SJCRH30 (cell line): ENCODE results near the gene CUEDC1. TPM values are rescaled to one million over a fixed set of nuclear protein-coding genes. Genes with fewer than 3 reads are reported as not detected.

Experiments used
- DNase-seq, 2 experiments: peaks; one replicate each; pipeline ENCODE4 v3.0.0-alpha.2; 2015 to 2020
- H3K27ac ChIP-seq: fragments of 250-450 bp; sonication (Bioruptor Pico); 2 replicates; pipeline ENCODE4 v1.5.1; 2020; ENCODE audit warnings: mild to moderate bottlenecking, moderate library complexity
- H3K27me3 ChIP-seq: fragments of 250-450 bp; sonication (Bioruptor Pico); 2 replicates; pipeline ENCODE4 v1.5.1; 2020; ENCODE audit warnings: mild to moderate bottlenecking, moderate library complexity
- H3K36me3 ChIP-seq: fragments of 250-450 bp; sonication (Bioruptor Pico); 2 replicates; pipeline ENCODE4 v1.5.1; 2020; ENCODE audit warnings: mild to moderate bottlenecking, moderate library complexity
- H3K4me1 ChIP-seq: fragments of 250-450 bp; sonication (Bioruptor Pico); 2 replicates; pipeline ENCODE4 v1.5.1; 2020; ENCODE audit warnings: mild to moderate bottlenecking, moderate library complexity
- H3K4me3 ChIP-seq: fragments of 250-450 bp; sonication (Bioruptor Pico); 2 replicates; pipeline ENCODE4 v1.5.1; 2020; ENCODE audit warnings: mild to moderate bottlenecking, moderate library complexity
- H3K9me3 ChIP-seq: fragments of 250-450 bp; sonication (Bioruptor Pico); replicated peaks from 2 replicates; pipeline ENCODE4 v1.5.1; 2020; ENCODE audit warnings: mild to moderate bottlenecking, moderate library complexity
- total RNA-seq: library from RNA; depleted of rRNA; stranded (reverse); fragments of >200 nt; shearing (Covaris generic); gene quantifications from 2 replicates; pipeline ENCODE4 v1.2.3, GENCODE V29; 2014

CUEDC1 gene
- total RNA-seq, 1 experiment from 2014 or later: 14.4 TPM

DNA sequence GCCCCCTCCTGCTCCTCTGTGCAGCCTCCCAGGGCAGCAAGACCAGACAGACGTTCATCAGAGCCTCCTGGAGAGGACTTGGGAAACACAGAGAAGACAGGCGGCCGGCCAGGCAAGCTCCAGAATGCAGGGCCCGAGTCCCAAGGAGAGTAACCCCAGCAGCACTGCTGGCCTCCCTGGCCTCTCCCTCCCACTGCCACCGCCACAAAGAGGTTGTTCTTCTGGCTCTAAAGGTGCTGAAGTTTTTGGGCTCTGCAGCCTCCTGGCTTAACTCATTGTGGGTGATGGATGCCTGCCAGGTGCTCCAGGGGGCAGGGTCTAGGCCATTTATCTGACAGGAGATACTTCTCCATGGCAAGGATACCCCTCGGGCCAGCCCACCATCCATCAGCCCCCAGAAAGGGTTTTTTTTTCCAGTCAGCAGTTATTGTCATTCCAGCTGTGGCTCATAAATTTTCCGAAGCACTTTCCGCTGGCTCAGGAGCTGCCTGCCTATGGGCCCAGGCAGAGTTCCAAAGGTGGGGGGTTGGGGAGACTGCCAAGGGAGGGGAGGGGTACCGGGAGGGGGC is 73.3 kb downstream of the CUEDC1 start:
- DNase-seq: peak; percentile 90 to 95
- Histone ChIP-seq H3K9me3 (no peaks in the 10 kb centered on the region), H3K27me3 (no peaks in the 10 kb centered on the region), H3K4me1 (peaks cover 43% of the 10 kb centered on the region), H3K36me3 (peaks cover 16% of the 10 kb centered on the region; the same call in 1 of the 2 replicates), H3K27ac (peak overlapping the region; percentile 55), H3K4me3 (no peak overlapping the region)

DNA sequence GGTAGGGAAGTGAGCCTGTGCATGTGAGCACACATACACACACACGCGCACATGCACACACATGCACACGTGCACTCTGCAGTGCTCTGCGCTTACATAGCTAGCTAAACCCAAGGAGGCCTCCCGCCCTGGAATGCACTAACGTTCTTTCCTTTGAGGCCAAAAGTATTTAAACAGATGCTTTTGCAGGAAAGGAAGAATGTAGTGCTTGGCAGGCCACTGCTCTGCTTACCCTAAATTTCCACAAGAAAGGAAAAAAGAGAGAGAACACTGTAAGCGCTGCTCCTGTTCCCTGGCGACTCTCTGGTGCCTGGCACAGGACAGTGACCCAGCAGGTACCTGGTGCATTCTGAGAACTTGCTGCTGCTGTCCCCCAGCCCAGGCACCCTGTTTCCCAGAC is 74.1 kb downstream of the CUEDC1 start:
- H3K4me1 ChIP-seq: peaks cover 50% of the 10 kb centered on the region
- no peaks in the 10 kb centered on the region for H3K27me3 ChIP-seq
- no peak for DNase-seq
- no peaks in the 10 kb centered on the region for H3K9me3 ChIP-seq
- H3K4me3 ChIP-seq: no peak overlapping the region
- peaks cover 16% of the 10 kb centered on the region; the same call in 1 of the 2 replicates for H3K36me3 ChIP-seq
- H3K27ac ChIP-seq: peak overlapping the region; percentile 55

DNA sequence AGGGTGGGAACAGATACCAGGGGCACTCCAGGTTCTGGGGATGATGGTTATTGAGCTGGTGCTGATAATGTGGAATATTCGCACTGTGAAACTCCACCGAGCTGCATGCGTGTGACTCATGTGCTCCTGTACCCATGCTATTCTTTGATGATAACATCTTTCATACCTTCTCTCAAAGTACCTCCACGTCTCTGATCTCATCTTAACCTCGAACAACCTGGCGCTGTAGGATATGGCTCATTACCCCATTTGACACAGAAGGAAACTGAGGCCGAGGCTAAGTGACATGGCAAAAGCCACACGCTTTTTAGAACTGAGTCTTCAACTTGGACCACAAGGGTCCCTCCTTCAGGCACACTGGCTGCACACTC is 75.1 kb downstream of the CUEDC1 start:
- peaks cover 16% of the 10 kb centered on the region; the same call in 1 of the 2 replicates for H3K36me3 ChIP-seq
- no peaks in the 10 kb centered on the region for H3K27me3 ChIP-seq
- no peak overlapping the region for H3K27ac ChIP-seq
- DNase-seq: no peak
- H3K9me3 ChIP-seq: no peaks in the 10 kb centered on the region
- H3K4me1 ChIP-seq: peaks cover 58% of the 10 kb centered on the region
- H3K4me3 ChIP-seq: no peak overlapping the region

DNA sequence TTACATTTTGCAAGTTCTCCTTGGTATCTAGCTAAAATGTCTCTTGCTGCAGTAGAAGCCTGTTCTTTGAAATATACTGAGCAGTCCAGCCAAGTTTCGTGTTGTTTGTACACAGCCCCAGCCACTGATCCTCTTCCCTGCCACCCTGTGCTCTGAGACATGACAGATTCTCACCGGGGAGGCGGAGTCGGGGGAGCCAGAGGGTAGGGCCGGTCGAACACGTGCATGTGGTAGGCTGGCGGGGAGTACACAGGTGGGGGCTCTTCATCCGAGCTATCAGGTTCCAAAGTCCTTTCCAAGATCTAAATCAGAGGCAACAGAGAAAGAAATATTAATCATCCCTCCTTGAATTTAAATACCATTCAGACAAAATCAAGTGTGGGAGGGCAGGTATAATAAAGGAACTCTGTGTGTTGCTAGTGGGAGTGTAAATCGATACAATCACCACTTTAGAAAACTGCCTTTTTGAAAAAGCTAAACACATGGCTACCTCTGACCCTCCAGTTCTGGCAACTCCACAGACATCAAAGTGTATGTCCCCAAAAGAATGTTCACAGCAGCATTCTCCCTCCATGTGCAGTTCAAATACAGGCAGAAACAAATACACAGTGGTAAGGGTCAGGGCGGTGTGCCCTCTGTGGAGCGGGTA is 75.7 kb downstream of the CUEDC1 start:
- Histone ChIP-seq H3K9me3 (no peaks in the 10 kb centered on the region), H3K27ac (no peak overlapping the region), H3K27me3 (no peaks in the 10 kb centered on the region), H3K4me3 (no peak overlapping the region), H3K36me3 (peaks cover 16% of the 10 kb centered on the region; the same call in 1 of the 2 replicates), H3K4me1 (peaks cover 61% of the 10 kb centered on the region)
- no peak for DNase-seq

DNA sequence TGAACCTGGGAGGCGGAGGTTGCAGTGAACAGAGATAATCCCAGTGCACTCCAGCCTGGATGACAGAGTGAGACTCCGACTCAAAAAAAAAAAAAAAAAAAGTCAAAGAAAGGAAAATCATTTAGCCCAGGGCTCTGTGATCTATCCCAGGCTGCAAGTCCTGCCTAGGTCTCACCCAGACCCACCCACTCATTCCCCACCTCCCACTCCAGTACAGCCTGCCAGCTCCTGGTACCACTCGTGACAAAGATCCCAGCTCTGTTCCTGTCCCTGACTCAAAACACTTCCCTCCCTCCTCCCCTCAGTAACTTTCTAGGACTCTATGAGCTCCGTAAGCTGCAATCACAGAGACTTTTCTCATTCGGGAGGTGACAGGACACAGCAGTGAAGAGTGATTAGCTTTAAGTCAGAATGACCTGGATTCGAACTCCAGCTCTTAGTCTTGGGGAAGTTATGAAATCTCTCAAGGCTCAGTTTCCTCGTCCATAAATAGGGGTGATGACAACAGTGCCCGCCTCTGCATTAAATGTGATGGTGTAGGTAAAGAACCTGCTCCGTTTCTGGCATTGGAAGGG is 77.3 kb downstream of the CUEDC1 start:
- Histone ChIP-seq H3K4me1 (peaks cover 75% of the 10 kb centered on the region), H3K27me3 (no peaks in the 10 kb centered on the region), H3K9me3 (no peaks in the 10 kb centered on the region), H3K27ac (no peak overlapping the region), H3K4me3 (no peak overlapping the region), H3K36me3 (peaks cover 9% of the 10 kb centered on the region; the same call in 1 of the 2 replicates)
- no peak for DNase-seq

DNA sequence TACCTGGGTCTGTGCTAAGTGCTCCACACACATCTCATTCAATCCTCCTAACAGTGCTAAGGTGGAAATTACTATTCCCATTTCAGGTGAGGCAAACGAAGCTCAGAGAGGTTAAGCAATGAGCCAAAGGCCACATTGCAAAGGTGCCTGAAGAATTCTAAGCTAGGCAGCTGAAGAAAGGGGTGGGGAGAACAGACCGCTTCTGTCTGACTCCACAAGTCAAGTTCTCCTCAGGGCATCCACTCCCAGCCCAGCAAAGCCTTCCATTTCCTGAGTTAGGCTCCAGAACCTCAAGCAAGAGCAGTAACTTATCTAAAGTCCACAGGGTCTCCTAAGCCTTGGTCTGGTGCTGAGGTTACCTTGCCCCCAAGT is 78.4 kb downstream of the CUEDC1 start:
- Histone ChIP-seq H3K4me1 (peaks cover 66% of the 10 kb centered on the region), H3K27ac (peak overlapping the region; percentile 31; the same call in 1 of the 2 replicates), H3K36me3 (peaks cover 9% of the 10 kb centered on the region; the same call in 1 of the 2 replicates)

DNA sequence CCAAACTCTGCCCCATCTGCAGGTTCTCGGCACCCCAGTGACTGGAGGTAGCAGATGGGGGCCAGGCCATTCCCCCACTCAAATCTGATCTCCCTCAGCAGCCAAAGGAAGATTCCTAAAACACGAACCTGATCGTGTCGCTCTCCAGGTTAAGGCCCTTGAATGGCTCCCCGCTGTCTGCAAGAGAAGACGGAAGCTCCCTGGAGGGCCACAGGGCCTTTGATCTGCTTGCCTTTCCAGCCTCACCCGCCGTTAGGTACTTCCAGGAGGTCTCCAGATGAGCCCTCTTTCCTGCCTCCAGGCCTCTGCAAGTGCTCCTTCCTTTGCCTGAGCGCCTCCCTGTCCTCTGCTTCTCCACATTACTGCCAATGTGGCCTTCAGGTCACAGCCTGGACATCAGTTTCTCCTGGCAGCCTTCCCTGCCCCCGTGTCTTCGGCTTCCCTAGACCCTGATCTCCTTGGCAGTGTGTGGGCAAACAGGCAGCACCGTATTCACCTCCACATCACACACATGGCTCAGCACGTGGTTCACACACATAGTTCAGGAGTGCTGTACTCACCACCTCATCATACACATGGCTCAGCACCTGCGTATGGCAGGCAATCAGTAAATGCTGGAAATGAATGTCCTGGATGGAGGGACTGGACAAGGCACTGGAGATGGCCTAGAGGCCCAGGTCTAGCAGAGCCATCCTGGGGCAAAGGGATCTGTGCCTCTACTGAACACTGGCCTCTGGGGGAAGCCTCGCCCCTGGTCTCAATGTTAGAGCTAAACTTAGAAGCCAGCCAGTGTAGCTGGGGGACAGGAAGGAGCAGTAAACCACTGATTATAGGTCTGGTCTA is 79.0 kb downstream of the CUEDC1 start:
- peaks cover 9% of the 10 kb centered on the region; the same call in 1 of the 2 replicates for H3K36me3 ChIP-seq
- no peak overlapping the region for H3K4me3 ChIP-seq
- no peaks in the 10 kb centered on the region for H3K27me3 ChIP-seq
- peak overlapping the region; percentile 97 for H3K27ac ChIP-seq
- peaks cover 60% of the 10 kb centered on the region for H3K4me1 ChIP-seq
- no peaks in the 10 kb centered on the region for H3K9me3 ChIP-seq
- no peak for DNase-seq

More for the DNA sequence above, 78.4 kb downstream of the CUEDC1 start:
- H3K27me3 ChIP-seq: no peaks in the 10 kb centered on the region
- DNase-seq: no peak
- H3K4me3 ChIP-seq: no peak overlapping the region
- H3K9me3 ChIP-seq: no peaks in the 10 kb centered on the region

DNA sequence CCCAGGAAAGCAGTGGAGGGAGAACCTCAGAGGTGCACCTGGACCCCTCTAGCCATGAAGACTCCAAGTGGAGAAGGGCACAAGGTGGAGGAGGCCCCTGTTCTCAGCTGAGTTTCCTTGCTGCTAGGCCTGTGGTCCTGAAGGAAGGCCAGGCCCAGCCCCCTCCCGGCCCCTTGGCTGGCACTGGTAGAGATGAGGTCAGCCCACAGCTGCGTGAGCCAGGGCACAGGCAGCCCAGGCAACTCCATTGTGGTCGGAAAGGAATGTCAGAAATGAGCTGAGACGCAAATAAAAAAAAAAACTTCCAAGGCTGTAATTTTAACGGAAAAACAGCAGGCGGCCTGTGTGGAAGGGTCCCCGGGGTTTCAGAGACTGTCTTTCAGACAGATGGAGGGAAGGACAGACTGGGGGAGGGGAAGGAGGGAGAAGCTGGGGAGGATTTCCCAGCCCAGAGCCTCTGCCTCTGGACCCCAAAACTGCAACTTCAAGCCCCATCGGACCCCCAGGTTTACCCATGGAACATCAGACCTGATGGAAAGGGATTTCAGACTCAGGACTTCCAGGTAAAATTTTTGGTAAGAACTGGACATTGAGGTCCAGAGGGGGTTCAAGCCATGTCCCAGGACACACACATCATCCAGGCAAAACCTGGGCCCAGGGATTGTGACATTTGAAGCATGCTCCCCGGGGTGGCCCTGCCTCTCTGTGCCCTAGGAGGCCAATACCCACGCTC is 79.8 kb downstream of the CUEDC1 start:
- Histone ChIP-seq H3K27me3 (no peaks in the 10 kb centered on the region), H3K27ac (peak overlapping the region; percentile 97), H3K36me3 (peaks cover 9% of the 10 kb centered on the region; the same call in 1 of the 2 replicates), H3K9me3 (no peaks in the 10 kb centered on the region), H3K4me1 (peaks cover 54% of the 10 kb centered on the region), H3K4me3 (peak overlapping the region; percentile 13)
- DNase-seq: peak; percentile 96 to 97

DNA sequence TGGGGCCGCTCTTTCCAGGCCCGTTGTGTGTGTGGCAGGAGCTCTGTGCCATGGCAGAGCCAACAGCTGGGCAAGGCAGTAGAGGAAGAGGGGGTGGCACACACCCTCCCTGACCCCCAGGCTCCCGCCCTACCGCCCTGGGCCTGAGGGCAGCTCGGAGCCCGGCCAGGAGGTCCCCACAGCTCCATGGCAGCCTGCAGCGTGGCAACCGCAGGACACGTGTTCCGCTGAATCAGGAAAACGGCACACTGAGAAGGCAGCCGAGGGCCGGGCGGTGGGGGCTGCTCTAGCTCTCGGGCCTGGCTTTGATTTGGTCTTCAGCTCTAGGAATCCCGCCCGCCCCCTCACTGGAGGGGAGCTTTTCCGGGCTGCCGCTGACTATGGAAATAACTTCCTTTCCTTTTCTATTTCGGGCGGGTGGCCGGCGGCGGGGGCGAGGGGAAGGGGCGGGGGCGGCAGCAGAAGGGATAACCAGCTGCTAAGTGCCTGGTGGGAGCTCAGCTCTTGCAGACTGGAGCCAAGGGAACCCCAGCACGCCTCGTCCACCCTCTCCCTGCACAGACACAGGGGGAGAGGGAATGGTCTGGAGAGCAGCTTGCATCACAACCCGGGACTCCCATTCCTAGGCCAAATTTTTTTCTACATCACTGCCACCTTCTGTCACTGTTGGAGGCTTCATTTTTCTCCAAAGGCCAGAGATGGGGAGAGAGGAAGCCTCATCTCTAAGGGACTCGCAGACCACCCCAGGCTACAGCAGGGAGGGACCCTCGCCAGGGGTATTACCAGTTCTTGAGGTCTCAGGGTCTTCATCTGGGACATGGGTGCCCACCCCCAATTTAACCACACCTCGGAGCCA is 80.5 kb downstream of the CUEDC1 start:
- Histone ChIP-seq H3K27ac (peak overlapping the region; percentile 97), H3K36me3 (peaks cover 9% of the 10 kb centered on the region; the same call in 1 of the 2 replicates), H3K4me3 (peak overlapping the region; percentile 36), H3K27me3 (no peaks in the 10 kb centered on the region), H3K4me1 (peaks cover 56% of the 10 kb centered on the region), H3K9me3 (no peaks in the 10 kb centered on the region)
- peak; percentile 94 to 95 for DNase-seq

DNA sequence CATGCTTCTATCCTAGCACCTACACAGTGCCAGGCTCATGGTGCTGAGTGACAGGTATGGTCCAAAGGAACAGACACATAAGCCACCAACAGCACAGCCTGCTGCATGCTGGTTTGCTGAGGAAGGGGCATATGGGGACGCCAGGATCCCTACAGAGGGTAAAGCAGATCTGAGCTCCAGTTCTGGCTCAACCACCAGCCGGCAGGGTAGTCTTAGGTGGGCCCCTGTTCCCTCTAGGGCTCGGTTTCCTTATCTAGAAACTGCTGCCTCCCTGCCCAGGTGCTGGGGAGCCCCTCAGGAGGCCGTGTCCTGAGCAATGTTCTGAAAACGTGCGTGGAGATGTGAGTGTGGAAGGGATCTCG is 81.2 kb downstream of the CUEDC1 start:
- peak overlapping the region; percentile 36 for H3K4me3 ChIP-seq

DNA sequence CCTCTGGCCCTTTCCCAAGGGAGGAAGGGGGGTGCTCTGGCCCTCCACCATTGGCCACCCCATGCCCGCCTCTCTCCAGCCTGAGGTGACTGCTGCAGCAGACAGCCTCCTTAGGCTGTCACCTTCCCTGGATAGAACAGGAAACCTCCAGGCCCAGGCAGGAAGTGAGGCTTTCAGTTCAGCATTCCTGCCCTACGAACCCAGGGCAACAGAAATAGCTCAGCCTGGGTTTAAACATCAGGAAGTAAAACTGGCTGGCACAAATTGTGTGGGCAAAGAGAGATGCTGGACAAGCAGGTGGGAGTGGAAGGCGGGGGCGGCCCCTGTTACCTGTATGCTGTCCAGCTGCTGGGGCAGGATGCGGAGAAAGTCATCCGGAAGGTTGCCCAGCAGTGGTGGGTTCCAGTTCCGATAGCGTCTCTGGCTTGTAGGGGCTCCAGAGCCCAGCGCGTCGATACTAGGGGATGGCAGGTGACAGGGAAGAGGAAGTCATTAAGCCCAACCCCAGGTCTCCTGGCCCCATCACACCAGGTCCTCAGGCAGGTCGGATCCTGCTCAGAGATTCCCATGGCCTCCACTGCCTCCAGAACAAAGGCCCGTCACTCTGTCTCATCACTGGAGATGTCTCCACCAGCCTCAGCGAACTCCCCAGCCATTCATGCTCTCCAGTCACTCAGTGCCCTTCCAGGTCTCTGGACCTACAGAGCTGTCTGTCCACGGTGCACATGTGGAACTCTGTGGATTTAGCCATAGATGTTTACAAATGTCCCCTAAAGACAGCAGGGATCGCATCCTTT is 81.8 kb downstream of the CUEDC1 start:
- DNase-seq: no peak
- peak overlapping the region; percentile 97 for H3K27ac ChIP-seq
- no peak overlapping the region for H3K4me3 ChIP-seq
- no peaks in the 10 kb centered on the region for H3K36me3 ChIP-seq
- H3K4me1 ChIP-seq: peaks cover 56% of the 10 kb centered on the region
- no peaks in the 10 kb centered on the region for H3K9me3 ChIP-seq
- H3K27me3 ChIP-seq: no peaks in the 10 kb centered on the region

More for the DNA sequence above, 81.2 kb downstream of the CUEDC1 start:
- H3K36me3 ChIP-seq: peaks cover 2% of the 10 kb centered on the region; the same call in 1 of the 2 replicates
- H3K4me1 ChIP-seq: peaks cover 56% of the 10 kb centered on the region
- H3K9me3 ChIP-seq: no peaks in the 10 kb centered on the region
- peak overlapping the region; percentile 97 for H3K27ac ChIP-seq
- no peaks in the 10 kb centered on the region for H3K27me3 ChIP-seq
- no peak for DNase-seq

DNA sequence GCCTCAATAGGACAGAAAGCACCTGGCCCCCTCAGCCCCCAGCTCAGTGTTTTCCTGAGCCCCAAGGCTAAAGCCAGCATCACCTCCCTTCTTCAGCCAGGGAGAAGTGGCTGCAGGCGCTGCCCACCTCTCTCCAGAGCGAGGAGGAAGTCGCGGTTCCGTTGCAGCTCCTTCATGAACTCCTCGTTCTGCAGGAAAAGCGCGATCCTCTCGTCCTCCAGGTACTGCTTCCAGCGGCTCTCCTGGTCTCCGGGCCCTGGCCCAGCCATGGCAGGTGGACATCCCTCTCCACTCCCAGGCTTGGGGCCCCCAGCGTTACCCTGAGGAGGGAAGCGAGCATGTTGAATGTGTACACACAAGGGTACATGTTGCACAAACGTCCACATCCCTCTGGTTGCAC is 82.7 kb downstream of the CUEDC1 start:
- H3K36me3 ChIP-seq: no peaks in the 10 kb centered on the region
- no peaks in the 10 kb centered on the region for H3K9me3 ChIP-seq
- H3K4me3 ChIP-seq: no peak overlapping the region
- no peaks in the 10 kb centered on the region for H3K27me3 ChIP-seq
- no peak for DNase-seq
- H3K27ac ChIP-seq: no peak overlapping the region
- peaks cover 65% of the 10 kb centered on the region for H3K4me1 ChIP-seq

DNA sequence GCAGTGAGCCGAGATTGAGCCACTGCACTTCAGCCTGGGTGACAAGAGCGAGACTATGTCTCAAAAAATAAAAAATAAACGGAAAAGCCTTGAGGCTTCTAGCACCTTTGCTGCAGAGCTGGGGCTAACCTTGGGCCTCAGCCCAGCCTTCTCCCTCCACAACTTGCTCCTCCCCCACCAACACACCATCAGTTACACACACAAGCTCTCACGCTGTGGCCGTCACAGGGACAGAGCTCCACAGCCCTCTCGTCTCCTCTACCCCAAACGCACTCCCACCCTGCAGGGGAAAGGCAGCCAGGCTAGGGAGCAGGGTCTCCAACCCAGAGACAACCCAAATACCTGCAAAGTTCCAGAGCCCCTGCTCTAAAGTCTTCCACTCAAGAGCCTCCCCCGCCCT is 83.3 kb downstream of the CUEDC1 start:
- no peak overlapping the region for H3K4me3 ChIP-seq
- no peak for DNase-seq
- no peaks in the 10 kb centered on the region for H3K9me3 ChIP-seq
- H3K4me1 ChIP-seq: peaks cover 66% of the 10 kb centered on the region
- H3K27me3 ChIP-seq: no peaks in the 10 kb centered on the region
- no peak overlapping the region for H3K27ac ChIP-seq
- no peaks in the 10 kb centered on the region for H3K36me3 ChIP-seq
